Natural killer cell (primary cell): ENCODE measurements around the gene PARD3B. TPM values are rescaled to one million over a fixed set of nuclear protein-coding genes. Genes with fewer than 3 reads are reported as not detected.

ENCODE experiments used
- ATAC-seq, 3 donors: fragments of 150-1000 bp in 2 of 3; fragments of 200-7000 bp in 1 of 3; cut with Tn5 transposase; 1 replicate in 1 of 3; 2 replicates in 2 of 3; pipeline ENCODE4 v1.10.0; 2021; ENCODE audit warnings: mild to moderate bottlenecking in 2 of 3, moderate library complexity in 2 of 3
- DNase-seq, 2 donors: peaks; one replicate each; pipeline versions ENCODE4 v3.0.0 to v3.0.0-alpha.2; 2013 to 2021; ENCODE audit warnings: mixed read lengths in 1 of 2
- H3K27ac ChIP-seq: one replicate; pipeline ENCODE4 v1.5.1; 2013; ENCODE audit warnings: mild to moderate bottlenecking, low read length
- H3K27me3 ChIP-seq: one replicate; pipeline ENCODE4 v1.6.1; 2013; ENCODE audit warnings: low read length; ENCODE audit not compliant: control insufficient read depth, insufficient read depth
- H3K36me3 ChIP-seq: one replicate; pipeline ENCODE4 v1.6.1; 2013; ENCODE audit warnings: low read length; ENCODE audit not compliant: control insufficient read depth, insufficient read depth
- H3K4me1 ChIP-seq: one replicate; pipeline ENCODE4 v1.6.1; 2013; ENCODE audit warnings: low read length; ENCODE audit not compliant: control insufficient read depth, insufficient read depth
- H3K4me3 ChIP-seq: one replicate; pipeline ENCODE4 v1.5.1; 2013; ENCODE audit warnings: low read length
- H3K9me3 ChIP-seq: one replicate; pipeline ENCODE4 v1.6.1; 2013; ENCODE audit warnings: low read length; ENCODE audit not compliant: control insufficient read depth, insufficient read depth
- H3K27ac Mint-ChIP-seq, 2 donors: one replicate each; pipeline ENCODE4 v1.8.0; 2022; ENCODE audit warnings: mild to moderate bottlenecking in 2 of 2, mixed read lengths in 2 of 2, moderate library complexity in 1 of 2
- H3K27me3 Mint-ChIP-seq, 2 donors: one replicate each; pipeline ENCODE4 v1.8.0; 2022; ENCODE audit warnings: low read depth in 2 of 2, mixed read lengths in 2 of 2
- H3K36me3 Mint-ChIP-seq: one replicate; pipeline ENCODE4 v1.8.0; 2022; ENCODE audit warnings: mixed read lengths
- H3K4me1 Mint-ChIP-seq, 2 donors: one replicate each; pipeline ENCODE4 v1.8.0; 2022; ENCODE audit warnings: mixed read lengths in 2 of 2
- H3K4me3 Mint-ChIP-seq: one replicate; pipeline ENCODE4 v1.8.0; 2022; ENCODE audit warnings: mild to moderate bottlenecking, moderate library complexity, mixed read lengths
- H3K9me3 Mint-ChIP-seq, 2 donors: one replicate each; pipeline ENCODE4 v1.8.0; 2022; ENCODE audit warnings: mixed read lengths in 2 of 2
- WGBS: methylation state at CpG from one replicate; pipeline ENCODE4 v1.1.7; 2013; ENCODE audit warnings: missing lambda C conversion rate; ENCODE audit not compliant: insufficient coverage; 5-methylcytosine and 5-hydroxymethylcytosine counted together
- intact Hi-C: fragments of 100-400 bp; cut with micrococcal nuclease; formaldehyde crosslinking; loops from one replicate; pipeline ENCODE4 v1.14.2; 2022
- total RNA-seq, 4 donors: library from RNA; stranded (reverse); fragments of 120-200 nt in 1 of 4; gene quantifications; one replicate each; pipeline versions ENCODE4 v1.2.3 to v1.2.4, GENCODE V29; 2013 to 2022
- TF ChIP-seq, protein P1 (sequence below): fragments of 200-600 bp; IDR thresholded peaks from one replicate; pipeline ENCODE4 v1.8.0; 2022; ENCODE audit warnings: antibody characterized with exemption

PARD3B gene
- total RNA-seq, 3 donors from 2014 or later (not counting 1 experiment from before 2014, with no cell fraction given): 0.13 to 0.45 TPM; not detected in 1

DNA sequence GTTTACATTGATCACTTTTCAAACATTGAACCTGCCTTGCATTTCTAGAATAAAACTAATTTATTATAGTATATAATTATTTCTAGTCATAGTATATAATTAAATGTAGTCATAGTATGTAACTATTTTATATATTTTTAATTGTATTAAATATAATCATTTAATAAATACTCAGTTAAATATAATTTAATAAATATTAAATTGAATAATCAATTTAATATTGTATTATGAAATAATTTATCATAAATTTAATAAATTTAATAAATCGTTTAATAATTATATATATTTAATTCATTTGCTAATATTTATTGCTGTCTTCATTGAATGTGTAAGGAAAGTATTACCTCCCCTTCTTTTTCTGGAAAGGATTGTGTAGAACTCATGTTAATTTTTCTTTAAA, 911.4 kb downstream of the PARD3B start:
- H3K9me3 ChIP-seq: no peaks in the 10 kb centered on the region
- DNase-seq (no peak), ATAC-seq (no peak)
- no peaks in the 10 kb centered on the region for H3K36me3 ChIP-seq
- H3K27me3 ChIP-seq: no peaks in the 10 kb centered on the region
- no peak overlapping the region for H3K4me3 Mint-ChIP-seq
- whole genome bisulfite sequencing: no CpG with 5 or more reads among the region's 1 CpG
- no peaks in the 10 kb centered on the region for H3K4me1 ChIP-seq
- H3K4me3 ChIP-seq: no peak overlapping the region
- peaks cover 0 to 3% of the 10 kb centered on the region in 2 donors for H3K27me3 Mint-ChIP-seq
- TF ChIP-seq, protein P1, sequence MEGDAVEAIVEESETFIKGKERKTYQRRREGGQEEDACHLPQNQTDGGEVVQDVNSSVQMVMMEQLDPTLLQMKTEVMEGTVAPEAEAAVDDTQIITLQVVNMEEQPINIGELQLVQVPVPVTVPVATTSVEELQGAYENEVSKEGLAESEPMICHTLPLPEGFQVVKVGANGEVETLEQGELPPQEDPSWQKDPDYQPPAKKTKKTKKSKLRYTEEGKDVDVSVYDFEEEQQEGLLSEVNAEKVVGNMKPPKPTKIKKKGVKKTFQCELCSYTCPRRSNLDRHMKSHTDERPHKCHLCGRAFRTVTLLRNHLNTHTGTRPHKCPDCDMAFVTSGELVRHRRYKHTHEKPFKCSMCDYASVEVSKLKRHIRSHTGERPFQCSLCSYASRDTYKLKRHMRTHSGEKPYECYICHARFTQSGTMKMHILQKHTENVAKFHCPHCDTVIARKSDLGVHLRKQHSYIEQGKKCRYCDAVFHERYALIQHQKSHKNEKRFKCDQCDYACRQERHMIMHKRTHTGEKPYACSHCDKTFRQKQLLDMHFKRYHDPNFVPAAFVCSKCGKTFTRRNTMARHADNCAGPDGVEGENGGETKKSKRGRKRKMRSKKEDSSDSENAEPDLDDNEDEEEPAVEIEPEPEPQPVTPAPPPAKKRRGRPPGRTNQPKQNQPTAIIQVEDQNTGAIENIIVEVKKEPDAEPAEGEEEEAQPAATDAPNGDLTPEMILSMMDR: no peak
- peaks cover 3 to 5% of the 10 kb centered on the region in 2 donors for H3K9me3 Mint-ChIP-seq
- no peaks in the 10 kb centered on the region for H3K4me1 Mint-ChIP-seq
- intact Hi-C loops: no loop called here
- H3K27ac ChIP-seq: no peak overlapping the region
- no peaks in the 10 kb centered on the region for H3K36me3 Mint-ChIP-seq
- no peak overlapping the region for H3K27ac Mint-ChIP-seq

DNA sequence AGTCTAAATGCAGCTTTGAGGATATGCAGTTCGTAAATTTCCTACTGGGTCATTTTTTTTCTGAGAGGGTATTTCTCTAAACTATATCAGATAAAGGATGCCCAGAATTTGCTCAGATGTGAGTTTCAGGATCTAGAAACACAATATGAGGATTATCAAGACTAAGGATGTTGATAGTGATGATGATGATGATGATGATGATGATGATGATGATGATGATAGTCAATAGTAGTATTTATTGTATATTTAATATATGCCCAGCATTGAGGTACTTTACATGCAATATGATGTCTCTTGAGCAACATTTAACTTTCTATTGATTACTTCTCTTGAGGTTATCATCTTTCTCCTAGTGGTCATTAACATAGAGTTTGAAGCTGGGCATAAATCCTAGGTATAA, 914.9 kb downstream of the PARD3B start:
- H3K36me3 Mint-ChIP-seq: no peaks in the 10 kb centered on the region
- no peaks in the 10 kb centered on the region for H3K4me1 ChIP-seq

DNA sequence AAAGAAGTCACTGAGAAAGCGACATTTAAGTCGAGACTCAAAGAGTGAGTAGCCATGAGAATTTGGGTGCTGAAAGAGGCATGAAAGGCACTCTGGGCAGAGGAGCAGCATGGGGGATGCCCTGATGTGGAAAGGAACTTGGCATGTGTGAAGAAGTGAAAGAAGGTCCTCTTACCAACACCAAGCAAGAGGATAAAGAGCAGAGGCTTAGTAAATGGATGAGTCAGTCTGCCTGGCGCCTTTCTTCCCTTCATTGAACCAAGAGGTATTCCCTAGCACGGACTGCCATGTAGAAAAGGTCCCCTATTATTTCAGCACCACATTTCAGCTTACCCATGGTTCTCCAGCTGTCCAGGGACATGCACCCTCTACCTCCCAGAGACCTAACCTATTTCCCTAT, 915.9 kb downstream of the PARD3B start:
- TF ChIP-seq, protein P1: no peak
- no peak overlapping the region for H3K27ac ChIP-seq
- Mint-ChIP-seq H3K36me3 (no peaks in the 10 kb centered on the region), H3K4me1 (no peaks in the 10 kb centered on the region), H3K27me3 (peaks cover 0 to 3% of the 10 kb centered on the region in 2 donors), H3K9me3 (peaks cover 3 to 5% of the 10 kb centered on the region in 2 donors), H3K4me3 (no peak overlapping the region), H3K27ac (no peak overlapping the region)
- 86% methylated on average over 4 of the region's 4 CpGs for WGBS
- no peak for ATAC-seq
- no peaks in the 10 kb centered on the region for H3K9me3 ChIP-seq
- H3K27me3 ChIP-seq: no peaks in the 10 kb centered on the region
- intact Hi-C loops: no loop called here
- no peaks in the 10 kb centered on the region for H3K4me1 ChIP-seq
- no peaks in the 10 kb centered on the region for H3K36me3 ChIP-seq
- no peak for DNase-seq
- H3K4me3 ChIP-seq: no peak overlapping the region

More for the DNA sequence above, 914.9 kb downstream of the PARD3B start:
- Histone ChIP-seq H3K27ac (no peak overlapping the region), H3K9me3 (no peaks in the 10 kb centered on the region), H3K36me3 (no peaks in the 10 kb centered on the region), H3K4me3 (no peak overlapping the region), H3K27me3 (no peaks in the 10 kb centered on the region)
- TF ChIP-seq, protein P1: no peak
- no peaks in the 10 kb centered on the region for H3K4me1 Mint-ChIP-seq
- peaks cover 3 to 5% of the 10 kb centered on the region in 2 donors for H3K9me3 Mint-ChIP-seq
- no peak overlapping the region for H3K4me3 Mint-ChIP-seq
- WGBS: 80% methylated on average over 1 of the region's 1 CpG
- no peak overlapping the region for H3K27ac Mint-ChIP-seq
- DNase-seq (no peak), ATAC-seq (no peak)
- intact Hi-C loops: no loop called here
- H3K27me3 Mint-ChIP-seq: peaks cover 0 to 3% of the 10 kb centered on the region in 2 donors
